NCI-H2171 (cell line): ENCODE results near the gene IL12RB1.
A peak's percentile ranks its signal among the peaks of the same experiment; 100 is the strongest.
"Not testable (repeated sequence)": the region's sequence is repeated elsewhere in the genome, so short reads cannot be mapped to it uniquely, and the experiment has no call there.

Experiments used
- DNase-seq: peaks from one replicate; lab custom pipeline; 2025; lab: John Stamatoyannopoulos, UW

Gene IL12RB1

GRCh38 chr19:18089726-18090125 lies 3.0 kb upstream of the IL12RB1 start:
- no peak for DNase-seq

GRCh38 chr19:18089096-18089541 lies 2.4 kb upstream of the IL12RB1 start:
- DNase-seq, result not testable (repeated sequence)

- DNase-seq, result no peak
Observed at GRCh38 chr19:18085702-18086457, 854 bp downstream of the IL12RB1 start.

- DNase-seq, result no peak
Observed at GRCh38 chr19:18083929-18084684, 2.6 kb downstream of the IL12RB1 start.

- peak; percentile 29 for DNase-seq
Observed at GRCh38 chr19:18074192-18074591, 12.5 kb downstream of the IL12RB1 start.

GRCh38 chr19:18073197-18073596 lies 13.5 kb downstream of the IL12RB1 start:
- no peak for DNase-seq

- DNase-seq, result peak; percentile 69
Observed at GRCh38 chr19:18072335-18072734, 14.4 kb downstream of the IL12RB1 start.

- DNase-seq, result no peak
Observed at GRCh38 chr19:18070181-18070580, 16.6 kb downstream of the IL12RB1 start.

GRCh38 chr19:18069383-18069782 lies 17.4 kb downstream of the IL12RB1 start:
- no peak for DNase-seq

- DNase-seq, result no peak
Observed at GRCh38 chr19:18068395-18068794, 18.3 kb downstream of the IL12RB1 start.

GRCh38 chr19:18065173-18065495 lies 21.6 kb downstream of the IL12RB1 start:
- no peak for DNase-seq

- no peak for DNase-seq
Observed at GRCh38 chr19:18063463-18063862, 23.3 kb downstream of the IL12RB1 start.

- peak; percentile 30 for DNase-seq
Observed at GRCh38 chr19:18062028-18062427, 24.7 kb downstream of the IL12RB1 start.

- peak; percentile 70 for DNase-seq
Observed at GRCh38 chr19:18060472-18060871, 26.3 kb downstream of the IL12RB1 start.

GRCh38 chr19:18059902-18060301 lies 26.8 kb downstream of the IL12RB1 start:
- no peak for DNase-seq

- no peak for DNase-seq
Observed at GRCh38 chr19:18059297-18059696, 27.4 kb downstream of the IL12RB1 start.

- peak; percentile 75 for DNase-seq
Observed at GRCh38 chr19:18058208-18059009, 28.3 kb downstream of the IL12RB1 start.

- DNase-seq, result peak; percentile 27
Observed at GRCh38 chr19:18057557-18057956, 29.2 kb downstream of the IL12RB1 start.

- DNase-seq, result no peak
Observed at GRCh38 chr19:18055967-18056366, 30.8 kb downstream of the IL12RB1 start.

GRCh38 chr19:18053576-18054219 lies 33.0 kb downstream of the IL12RB1 start:
- no peak for DNase-seq

- DNase-seq, result no peak
Observed at GRCh38 chr19:18051887-18052286, 34.8 kb downstream of the IL12RB1 start.

GRCh38 chr19:18049385-18049784 lies 37.3 kb downstream of the IL12RB1 start:
- DNase-seq, result no peak
